Kidney glomerular epithelial cell (primary cell): Measurements from ENCODE around the gene ARHGAP10.

Experiments used
- DNase-seq: peaks from one replicate; lab custom pipeline; 2025; lab: John Stamatoyannopoulos, UW

The ARHGAP10 gene

DNA sequence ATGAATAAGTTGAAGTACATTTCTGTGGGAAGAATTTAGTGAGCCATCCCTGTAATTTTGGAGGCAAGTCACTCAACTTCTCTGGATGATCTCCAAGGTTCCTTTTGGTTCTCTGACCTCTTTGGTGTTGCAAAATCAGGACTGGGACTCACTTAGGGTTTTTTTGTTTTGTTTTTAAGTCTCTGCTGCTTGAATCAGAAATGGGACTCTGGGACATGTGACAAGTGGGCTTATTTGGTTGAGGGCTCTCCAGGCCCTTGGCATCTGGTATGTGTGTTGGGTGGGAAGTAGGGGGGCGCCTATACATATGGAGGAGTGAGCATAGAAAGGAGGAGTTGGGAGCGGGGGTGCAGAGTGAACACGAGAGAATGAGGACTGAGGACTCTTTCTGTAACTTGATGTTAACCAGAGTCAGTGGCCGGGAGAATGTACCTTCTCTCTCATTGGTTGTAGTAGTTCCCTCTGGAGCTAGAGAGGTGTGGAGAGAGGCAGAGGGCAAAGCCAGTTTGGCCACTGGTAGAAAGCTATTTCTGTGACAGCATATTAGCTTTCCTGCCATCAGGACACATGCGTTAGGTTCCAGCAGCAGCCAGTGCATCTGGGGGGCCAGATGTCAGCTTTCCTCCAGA lies 1.9 kb downstream of the ARHGAP10 start:
- DNase-seq, result no peak

GRCh38 chr4:147734496-147734895 lies 2.6 kb downstream of the ARHGAP10 start:
- DNase-seq, result no peak

GRCh38 chr4:147735413-147736301 lies 3.8 kb downstream of the ARHGAP10 start:
- DNase-seq, result no peak

DNA sequence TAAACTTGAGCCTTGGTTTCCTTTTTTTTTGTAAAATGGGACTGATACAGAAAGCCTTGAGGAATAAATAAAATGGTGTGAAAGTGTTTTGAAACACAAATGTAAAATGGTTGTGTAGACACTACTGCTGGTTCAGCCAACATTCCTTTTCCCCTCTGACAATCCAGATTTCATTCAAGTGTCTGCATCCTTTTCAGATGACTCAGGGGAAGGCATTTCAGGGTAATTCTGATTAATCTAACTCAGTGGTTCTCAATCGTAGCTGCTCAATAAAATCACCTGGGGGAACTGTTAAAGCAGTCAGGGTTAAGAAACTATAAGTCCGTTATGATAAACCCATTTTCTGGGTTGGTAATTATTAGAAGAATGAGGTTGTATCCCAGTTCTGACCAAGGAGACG lies 4.6 kb downstream of the ARHGAP10 start:
- DNase-seq, result peak; percentile 76

- DNase-seq, result no peak
These were observed 5.7 kb downstream of the ARHGAP10 start for GRCh38 chr4:147737623-147738022.

- no peak for DNase-seq
These were observed 7.4 kb downstream of the ARHGAP10 start for GRCh38 chr4:147739239-147739823.

- DNase-seq, result no peak
These were observed 8.3 kb downstream of the ARHGAP10 start for GRCh38 chr4:147740176-147740575.

DNA sequence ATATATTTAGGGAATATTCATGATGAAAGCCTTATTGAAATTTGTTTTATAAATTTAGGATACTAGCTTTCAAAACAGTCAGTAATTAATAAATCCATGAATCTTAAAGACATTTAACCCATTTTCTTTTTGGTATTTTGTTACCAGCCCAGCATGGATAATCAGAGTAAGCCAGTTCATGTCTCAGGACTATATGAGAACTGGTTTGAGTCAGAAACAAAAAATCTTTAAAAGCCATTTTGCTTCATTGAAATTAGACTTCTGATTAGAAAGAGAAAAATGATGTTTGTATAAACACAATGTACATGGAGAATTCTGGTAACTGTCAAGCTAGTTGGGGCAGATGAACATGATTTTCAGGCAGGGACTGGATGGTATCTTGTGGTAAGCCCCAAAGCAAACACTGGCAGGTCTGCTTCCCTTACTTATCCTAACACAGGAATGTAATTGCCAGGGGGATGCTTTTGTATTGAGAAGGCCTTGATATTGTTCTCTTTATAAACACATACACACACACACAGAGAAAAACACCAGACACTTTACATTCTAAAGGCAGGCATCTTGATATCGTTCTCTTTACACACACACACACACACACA lies 9.4 kb downstream of the ARHGAP10 start:
- DNase-seq, result no peak

GRCh38 chr4:147747787-147748454 lies 16.0 kb downstream of the ARHGAP10 start:
- DNase-seq, result no peak

GRCh38 chr4:147749811-147750321 lies 18.0 kb downstream of the ARHGAP10 start:
- no peak for DNase-seq

GRCh38 chr4:147753047-147753446 lies 21.2 kb downstream of the ARHGAP10 start:
- no peak for DNase-seq

DNA sequence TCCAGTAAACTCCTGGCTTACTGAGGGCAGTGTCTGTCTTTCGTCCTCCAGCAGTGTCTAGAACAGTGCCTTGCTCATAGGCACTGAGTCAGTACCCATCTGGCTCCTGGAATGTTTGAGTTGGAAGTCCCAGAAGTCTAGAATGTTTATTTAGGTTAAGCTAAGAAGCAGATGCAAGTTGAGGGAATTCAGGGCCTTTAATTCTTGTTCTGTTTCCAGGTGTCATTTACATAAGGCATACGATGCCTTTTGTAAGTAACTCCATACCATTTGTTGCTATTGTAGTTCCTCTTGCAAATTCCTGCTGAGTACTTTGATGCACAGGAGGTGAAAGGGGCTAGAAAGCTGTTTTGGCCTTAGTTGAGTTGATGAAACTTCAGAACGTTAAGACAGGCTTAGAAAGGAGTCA lies 22.2 kb downstream of the ARHGAP10 start:
- DNase-seq, result no peak

DNA sequence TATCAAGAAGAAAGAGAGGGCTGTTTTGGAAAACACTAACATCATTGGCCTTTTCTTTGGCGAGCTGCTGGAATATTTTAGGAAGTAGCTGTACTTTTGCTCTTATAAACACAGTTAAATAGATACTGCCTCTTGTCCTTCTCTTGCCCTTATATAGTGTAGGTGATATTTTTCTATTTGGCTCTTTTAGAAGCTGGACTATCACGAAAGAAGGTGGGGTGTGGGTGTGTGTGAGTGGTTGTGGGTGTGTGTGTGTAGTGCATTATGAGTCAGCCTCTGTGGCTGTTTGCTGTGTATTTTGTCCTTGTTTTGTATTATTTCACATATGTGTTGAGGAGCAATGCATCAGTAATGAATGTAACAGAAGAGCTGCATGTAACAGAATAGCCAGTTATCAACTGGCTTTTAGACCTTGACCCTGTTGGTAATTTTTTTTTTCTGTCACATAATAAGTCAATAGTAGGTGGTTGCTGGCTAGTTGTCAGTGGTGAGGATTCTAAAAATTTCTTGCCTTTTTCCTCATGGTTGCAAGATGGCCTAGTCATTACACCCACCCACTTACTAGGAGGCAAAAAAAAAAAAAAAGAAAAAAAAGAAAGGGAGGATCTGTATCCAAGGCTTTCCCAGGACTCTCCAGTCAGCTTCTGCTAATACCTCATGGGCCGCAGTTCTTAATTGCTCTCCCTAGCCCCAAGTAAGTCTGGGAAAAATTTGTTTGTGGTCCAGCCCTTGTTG lies 23.8 kb downstream of the ARHGAP10 start:
- DNase-seq, result no peak

- no peak for DNase-seq
These were observed 24.5 kb downstream of the ARHGAP10 start for GRCh38 chr4:147756417-147756816.

- no peak for DNase-seq
These were observed 28.3 kb downstream of the ARHGAP10 start for GRCh38 chr4:147760176-147760575.

DNA sequence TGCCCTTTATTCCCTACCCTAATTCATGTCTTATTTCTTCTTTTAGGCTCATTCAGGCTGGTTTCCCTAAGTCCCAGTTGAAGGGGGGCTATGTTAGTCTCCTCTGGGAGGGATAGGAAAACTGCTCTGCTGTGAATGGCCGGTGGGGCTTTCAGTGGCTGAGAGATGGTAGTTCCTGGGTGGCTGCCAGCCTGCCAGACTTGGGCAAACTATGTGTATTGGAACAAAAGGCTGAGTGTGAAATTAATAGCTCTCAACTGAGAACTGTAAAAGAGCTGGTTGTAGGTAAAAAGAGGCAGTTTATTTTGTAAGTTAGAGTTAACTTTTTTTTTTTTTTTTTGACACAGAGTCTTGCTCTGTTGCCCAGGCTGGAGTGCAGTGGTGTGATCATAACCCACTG lies 28.8 kb downstream of the ARHGAP10 start:
- DNase-seq, result no peak

GRCh38 chr4:147761218-147761883 lies 29.5 kb downstream of the ARHGAP10 start:
- no peak for DNase-seq

DNA sequence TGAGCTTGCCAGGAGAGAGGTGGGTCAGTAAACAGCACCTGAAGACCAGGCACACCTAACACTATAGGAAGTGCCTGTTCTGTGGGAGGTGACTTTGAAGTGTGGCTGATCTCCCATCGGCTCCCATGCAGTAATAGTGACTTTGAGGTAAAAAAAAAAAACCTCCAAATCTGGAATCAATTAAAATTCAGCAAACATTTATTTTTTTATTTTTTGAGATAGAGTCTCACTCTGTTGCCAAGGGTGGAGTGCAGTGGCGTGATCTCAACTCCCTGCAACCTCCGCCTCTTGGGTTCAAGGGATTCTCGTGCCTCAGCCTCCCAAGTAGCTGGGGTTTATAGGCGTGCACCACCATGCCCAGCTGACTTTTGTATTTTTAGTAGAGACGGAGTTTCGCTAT lies 32.4 kb downstream of the ARHGAP10 start:
- DNase-seq, result no peak

DNA sequence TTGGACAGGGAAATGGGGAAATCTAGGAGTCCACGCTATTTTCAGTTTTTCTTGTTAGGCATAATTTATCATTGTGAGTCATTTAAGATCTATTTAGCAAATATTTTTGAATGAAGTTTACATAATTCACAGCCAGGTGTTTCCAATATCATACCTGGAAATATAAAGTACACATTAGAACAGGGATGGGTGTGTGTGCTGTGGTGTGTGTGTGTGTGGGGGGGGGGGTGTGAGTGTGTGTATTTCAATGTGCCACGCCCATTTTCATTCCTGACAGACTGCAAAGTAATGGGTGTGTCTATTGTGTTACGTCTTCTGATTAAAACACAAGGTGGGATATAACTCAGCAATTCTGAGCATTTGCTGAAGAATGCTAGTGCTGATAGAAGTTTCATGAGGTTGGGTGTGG lies 33.2 kb downstream of the ARHGAP10 start:
- DNase-seq, result no peak

GRCh38 chr4:147768113-147768512 lies 36.2 kb downstream of the ARHGAP10 start:
- DNase-seq, result peak; percentile 29

GRCh38 chr4:147769386-147769785 lies 37.5 kb downstream of the ARHGAP10 start:
- DNase-seq, result no peak
